Activated naive CD4-positive, alpha-beta T cell treated with anti-CD3 and anti-CD28 coated beads, Interleukin-2, amount 50 U/mL, for 16 hours (primary cell): Measurements from ENCODE around the gene SLC1A7.

Experiments
- DNase-seq: peaks from one replicate; pipeline ENCODE4 v3.0.0-alpha.2; 2020

The SLC1A7 gene

DNA sequence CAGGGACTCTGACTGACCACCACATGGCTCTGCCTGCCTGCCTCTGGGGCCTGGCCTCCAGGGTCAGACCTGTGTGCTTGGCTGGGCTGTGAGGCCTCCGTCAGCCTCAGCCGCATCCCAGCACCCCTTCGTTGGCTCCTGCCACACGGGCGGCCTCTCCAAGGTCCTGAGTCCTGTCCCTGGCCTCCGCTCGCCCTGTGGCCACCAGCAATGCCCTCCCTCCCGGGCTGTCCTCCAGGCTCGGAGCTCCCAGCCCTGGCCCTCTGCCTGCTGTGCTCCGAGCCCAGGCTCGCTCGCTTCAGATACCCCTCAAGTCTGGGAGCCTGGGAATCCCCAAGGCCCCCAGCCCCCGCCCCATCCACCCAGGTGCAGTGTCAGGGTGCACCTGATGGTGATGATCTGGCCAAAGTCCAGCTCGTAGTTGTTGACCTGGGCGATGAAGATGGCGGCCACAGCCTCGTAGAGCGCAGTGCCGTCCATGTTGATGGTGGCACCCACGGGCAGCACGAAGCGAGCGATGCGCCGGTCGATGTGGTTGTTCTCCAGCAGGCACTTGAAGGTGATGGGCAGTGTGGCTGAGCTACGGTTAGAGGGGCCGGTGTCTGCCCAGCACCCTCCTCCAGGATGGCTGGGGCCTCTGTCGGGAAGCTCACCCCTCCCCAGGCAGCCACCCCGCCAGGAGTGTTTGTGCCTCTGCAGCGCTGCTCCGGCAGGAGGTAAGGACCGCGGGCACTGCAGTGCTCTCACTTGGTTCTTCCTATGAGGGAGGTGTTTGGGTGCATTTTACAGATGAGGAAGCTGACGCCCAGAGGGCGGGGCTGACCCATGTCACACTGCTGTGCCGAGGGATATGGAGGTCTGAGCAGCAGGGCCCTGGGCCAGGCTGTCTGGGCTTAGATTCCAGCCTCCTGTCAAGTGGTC lies 52.0 kb downstream of the SLC1A7 start:
- DNase-seq, result no peak

DNA sequence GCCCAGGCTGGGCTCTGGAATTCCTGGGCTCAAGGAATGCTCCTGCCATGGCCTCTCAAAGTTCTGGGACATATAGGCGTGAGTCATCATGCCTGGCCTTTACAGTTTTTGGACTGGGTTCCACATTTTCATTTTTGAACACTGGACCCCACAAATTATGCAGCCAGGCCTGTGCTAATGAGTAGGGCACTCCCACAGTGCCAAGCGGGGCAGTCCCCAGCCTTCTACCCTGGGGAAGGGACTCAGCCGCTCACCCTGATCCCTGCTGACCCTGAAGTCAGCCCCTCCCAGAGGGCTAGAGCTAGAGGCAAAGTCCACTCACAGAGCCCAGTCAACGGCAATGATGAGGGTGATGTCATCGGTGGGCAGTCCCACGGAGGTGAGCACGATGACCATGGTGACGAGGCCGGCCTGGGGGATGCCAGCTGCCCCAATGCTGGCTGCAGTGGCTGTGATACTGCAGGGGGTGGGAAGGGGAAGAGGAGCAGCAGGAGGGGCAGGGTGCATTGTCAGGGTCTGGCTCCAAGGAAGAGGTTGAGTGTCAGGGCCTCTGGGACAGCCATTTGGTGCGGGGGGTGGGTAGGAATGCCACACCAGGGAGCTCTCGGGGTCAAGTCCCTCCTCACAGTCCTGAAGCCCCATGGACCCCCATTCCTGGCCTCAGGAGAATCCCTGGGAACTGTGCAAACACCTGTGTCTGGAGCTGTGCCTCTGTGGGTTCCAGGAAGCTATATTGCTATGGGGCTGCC lies 52.8 kb downstream of the SLC1A7 start:
- DNase-seq, result no peak

DNA sequence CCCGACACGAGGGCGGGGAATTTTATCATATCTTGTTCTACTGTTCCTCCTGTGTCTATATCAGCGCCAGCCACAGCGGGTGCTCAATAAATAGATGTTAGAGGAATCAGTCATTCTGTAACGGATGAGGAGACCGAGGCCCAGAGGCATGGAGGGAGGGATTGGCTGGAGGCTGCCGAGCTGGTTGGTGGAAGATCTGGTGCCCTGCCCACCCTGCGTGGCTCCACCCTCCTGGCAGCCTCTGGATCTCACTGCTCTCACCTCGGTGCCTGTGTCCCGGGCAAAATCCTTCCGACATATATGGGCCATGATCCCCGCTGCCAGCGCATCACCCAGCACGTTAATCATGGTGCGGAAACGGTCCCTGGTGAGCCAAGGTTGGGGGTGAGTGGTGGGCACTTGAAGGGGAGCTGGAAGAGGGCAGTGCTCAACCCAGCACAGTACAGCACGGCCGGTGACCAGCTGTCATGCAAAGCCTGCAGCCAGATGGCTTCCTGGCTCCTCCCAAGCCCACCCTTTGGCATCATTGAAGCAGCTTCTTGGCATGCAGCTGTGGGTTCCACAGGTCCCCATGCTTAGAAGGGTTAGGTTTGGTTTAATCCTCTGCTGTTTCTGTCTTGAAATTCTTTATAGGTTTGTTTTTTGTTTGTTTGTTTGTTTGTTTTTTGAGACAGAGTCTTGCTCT lies 53.7 kb downstream of the SLC1A7 start:
- no peak for DNase-seq

DNA sequence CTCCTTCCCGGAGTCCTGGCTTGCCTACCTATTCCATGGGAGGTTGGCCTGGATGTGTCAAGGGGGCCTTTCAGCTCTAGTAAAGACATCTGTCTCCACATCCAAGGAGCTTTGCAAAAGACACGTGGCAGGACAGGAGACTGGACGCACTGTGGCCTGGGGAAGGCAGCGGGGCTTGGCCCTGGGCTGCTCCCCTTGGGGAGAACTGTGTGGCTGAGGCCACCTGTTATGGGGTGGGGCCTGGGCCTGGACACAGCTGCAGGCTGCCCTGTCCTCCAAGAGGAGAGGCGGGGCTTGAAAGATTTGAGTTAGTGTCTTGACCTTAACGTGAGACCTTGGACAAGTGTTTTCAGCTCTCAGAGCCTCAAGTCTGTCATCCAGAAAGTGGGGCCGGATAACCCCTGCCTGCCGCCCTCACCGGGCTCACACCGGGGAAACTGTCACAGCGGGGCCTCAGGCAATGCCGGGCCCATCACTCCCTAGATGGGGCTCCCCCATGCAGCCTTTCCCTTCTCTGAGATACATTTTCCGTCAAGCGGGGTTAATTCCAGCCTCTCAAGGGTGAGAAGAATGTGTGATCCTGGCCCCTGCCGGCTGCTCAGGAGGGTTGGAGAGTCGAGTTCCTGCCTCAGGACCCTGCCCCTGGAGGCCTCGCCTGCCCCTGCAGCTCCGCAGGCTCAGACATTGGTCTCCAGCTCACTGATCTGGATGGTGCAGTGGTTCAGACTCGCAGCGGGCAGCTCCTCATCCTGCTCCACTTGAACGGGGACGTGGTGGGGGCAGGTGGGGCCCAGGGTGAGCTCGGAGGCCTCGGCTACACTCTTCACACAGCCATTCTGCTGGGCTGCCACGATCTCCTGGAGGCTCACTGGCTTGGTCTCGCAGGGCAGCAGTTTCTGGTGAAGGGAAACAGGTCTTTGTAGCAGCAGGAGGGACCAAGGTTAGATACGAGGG lies 54.8 kb downstream of the SLC1A7 start:
- DNase-seq, result no peak

GRCh38 chr1:53086491-53087070 lies 55.9 kb downstream of the SLC1A7 start:
- no peak for DNase-seq

GRCh38 chr1:53085405-53085804 lies 57.0 kb downstream of the SLC1A7 start:
- no peak for DNase-seq

- no peak for DNase-seq
Measured at GRCh38 chr1:53084589-53084971, 57.9 kb downstream of the SLC1A7 start.

DNA sequence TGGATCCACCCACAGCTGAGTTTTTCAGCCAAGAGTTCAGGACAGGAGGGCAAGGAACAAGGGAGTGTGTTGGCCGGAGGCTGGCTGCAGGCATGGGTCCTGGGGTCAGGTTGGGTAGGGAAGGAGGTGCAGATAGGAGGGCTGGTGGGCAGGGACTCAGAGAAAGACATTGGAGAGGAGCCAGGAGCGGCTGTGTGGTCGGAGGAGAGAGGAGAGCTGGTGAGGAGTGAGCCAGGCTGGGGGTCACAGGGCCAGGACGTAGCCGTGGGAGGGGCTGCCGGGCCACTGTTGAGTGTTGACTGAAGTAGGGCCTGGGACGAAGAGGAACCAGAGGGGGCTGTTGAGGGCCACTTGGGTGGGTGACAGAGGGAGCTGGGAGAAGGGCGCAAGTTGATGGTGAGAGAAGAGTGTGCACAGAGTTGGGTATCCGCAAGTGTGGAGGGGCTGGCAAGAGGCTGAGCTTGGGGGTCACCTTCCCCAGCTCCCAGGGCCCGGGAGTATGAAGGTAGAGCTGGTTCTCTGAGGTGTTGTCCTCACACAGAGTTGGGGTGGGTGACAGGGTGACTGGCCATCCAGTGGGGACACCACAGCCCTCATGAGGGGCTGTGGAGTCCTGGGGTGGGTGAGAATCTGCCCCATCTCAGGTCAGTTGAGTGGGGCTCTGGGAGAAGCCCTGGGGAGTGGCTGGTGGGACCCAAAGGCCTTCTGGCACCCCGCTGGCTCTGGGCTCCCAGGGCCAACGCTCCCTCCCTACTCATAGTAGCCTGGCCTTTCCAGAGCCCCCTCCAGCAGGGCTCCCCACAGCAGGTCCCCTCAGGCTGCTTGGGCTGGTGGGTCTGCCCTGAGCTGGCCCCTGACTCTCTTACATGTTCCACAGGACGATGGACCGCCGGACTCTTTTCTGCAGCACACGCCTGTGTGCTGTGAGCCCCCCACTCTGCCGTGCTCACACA lies 58.5 kb downstream of the SLC1A7 start:
- no peak for DNase-seq

DNA sequence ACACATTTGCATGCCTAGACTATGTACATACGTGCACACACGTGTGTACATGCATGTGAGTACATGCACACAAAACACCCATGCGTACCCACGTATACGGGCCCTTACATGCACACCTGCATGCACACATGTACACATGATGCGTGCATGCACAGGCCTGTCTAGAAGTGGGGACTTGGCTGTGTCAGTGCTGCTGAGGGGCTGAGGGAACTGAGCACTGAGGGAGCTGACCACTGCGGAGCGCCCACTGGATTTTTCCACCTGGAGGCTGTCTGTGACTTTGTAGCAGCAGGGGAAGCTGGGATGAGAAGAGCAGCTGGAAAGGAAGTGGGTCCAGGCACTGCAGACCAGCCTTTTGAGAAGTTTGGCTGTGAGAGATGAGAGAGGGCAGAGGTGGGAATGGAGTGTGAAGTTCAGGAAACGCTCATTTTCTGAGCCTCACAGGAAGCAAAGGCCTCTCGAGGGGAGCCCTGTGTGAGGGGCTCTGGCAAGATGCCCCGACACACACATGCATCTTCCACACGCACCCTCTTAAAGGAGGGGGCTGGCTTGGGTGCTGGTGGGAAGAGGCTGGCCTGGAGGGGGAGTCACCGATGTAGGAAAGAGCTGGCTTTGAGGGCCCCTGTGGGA lies 59.5 kb downstream of the SLC1A7 start:
- DNase-seq, result no peak

DNA sequence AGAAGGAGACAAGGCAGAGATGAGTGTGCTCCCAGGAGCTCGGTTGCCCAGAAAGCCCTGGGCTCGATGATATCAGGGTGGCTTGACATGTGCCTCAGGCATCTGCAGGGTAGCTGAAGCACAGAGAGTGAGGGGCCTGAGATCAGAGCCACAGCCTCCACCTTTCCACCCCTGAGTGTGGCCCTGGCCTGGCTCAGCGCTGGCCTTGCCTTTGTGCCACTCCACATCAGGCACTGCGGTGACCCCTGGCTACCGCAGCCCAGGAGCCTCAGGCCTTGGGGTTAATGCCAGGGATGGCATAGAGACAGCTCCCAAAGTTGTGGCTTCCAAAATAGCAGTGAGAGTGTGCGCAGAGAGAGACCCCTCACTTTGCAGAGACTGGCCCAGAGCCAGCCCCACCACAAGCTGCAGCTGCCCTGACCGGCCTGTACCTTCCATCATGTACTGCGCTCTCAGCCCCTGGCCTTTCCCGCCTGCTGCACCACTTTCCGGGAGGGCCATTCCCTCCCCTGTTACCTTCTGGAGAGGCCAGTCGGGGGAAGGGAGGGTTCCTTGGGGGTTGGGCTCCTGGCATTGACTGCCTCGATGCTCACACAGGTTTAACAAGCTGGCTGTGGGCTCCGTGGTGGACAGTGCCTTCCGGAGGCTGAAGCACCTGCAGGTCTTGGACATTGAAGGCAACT lies 60.9 kb downstream of the SLC1A7 start:
- DNase-seq, result no peak

- DNase-seq, result no peak
Measured at GRCh38 chr1:53080769-53081168, 61.7 kb downstream of the SLC1A7 start.

GRCh38 chr1:53080041-53080440 lies 62.4 kb downstream of the SLC1A7 start:
- no peak for DNase-seq

DNA sequence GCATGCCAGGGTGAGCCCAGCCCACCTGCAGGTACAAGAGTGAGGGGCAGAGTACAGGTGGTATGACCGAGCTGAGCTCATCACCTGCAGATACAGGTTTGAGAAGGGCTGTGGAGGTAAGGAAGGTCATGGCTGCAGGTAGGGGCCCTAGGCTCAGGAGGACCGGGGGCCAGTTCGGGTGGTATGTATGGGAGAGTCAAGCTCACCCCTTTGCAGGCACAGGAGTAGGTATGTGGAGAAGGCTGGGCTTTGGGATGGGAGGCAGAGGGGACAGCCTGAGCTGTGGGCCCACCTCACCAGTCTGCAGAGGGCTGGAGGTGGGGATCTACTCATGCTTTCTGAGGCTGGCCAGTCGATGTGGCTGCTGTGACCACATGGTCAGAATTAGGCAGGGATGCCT lies 63.2 kb downstream of the SLC1A7 start:
- DNase-seq, result no peak

GRCh38 chr1:53078333-53079101 lies 63.9 kb downstream of the SLC1A7 start:
- DNase-seq, result no peak

DNA sequence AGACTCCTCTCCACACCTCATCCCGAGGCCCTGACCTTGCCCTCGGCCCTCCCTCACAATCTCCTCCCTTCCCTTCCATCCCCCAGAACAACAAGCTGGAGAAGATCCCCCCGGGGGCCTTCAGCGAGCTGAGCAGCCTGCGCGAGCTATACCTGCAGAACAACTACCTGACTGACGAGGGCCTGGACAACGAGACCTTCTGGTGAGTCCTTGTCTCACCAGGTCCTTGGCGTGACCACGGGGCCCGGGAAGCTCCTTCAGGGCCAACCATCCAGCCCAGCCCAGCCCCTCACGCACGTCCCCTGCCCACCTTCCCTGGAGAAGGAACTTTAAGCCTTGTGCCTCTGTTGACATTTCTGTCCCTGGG lies 64.9 kb downstream of the SLC1A7 start:
- no peak for DNase-seq

- peak; percentile 7 for DNase-seq
Measured at GRCh38 chr1:53076721-53077598, 65.5 kb downstream of the SLC1A7 start.

DNA sequence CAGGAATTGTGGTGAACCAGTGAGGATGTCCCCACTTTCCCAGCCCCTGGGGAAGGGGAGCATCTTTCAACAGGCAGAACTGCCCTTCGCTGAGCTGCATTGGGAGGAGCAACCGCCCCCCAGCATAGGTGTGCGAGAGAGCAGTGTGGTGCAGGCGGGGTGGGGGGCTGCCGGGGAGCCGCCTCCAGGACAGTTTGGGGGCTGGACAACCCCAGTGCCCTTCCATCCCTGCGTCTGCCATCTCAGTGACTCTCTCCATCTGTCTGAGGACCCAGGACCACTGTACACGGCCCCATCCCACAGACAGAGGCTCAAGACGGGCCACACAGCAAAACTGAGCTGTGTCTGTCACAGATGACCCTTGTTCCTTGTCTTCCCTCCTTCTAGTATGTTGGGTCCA lies 66.3 kb downstream of the SLC1A7 start:
- peak; percentile 7 for DNase-seq

GRCh38 chr1:53075761-53076163 lies 66.7 kb downstream of the SLC1A7 start:
- peak; percentile 5 for DNase-seq
